ENCODE measurements around the gene MEN1. TPM values are rescaled to one million over a fixed set of nuclear protein-coding genes. Genes with fewer than 3 reads are reported as not detected.

Gene MEN1
- total and polyA plus RNA-seq, 8 donors = 26.9 to 46.5 (median 37.0) TPM

- peak in 1 of 4 donors; percentile 13 for DNase-seq
- intact Hi-C loops (cut with DNase I) = no loop called here
Measured at GRCh38 chr11:64786308-64786707, 24.0 kb downstream of the MEN1 start.

GRCh38 chr11:64784813-64785581 lies 25.4 kb downstream of the MEN1 start:
- H3K4me1 ChIP-seq = peaks cover 0 to 12% of the 10 kb centered on the region in 2 donors
- no peak for TF ChIP-seq CTCF (IDR thresholded peaks at IDR 0.05)
- DNase-seq (peak in 1 of 4 donors; percentile 3), ATAC-seq (peak; percentile 22)
- H3K4me3 ChIP-seq = no peak overlapping the region
- no peaks in the 10 kb centered on the region for H3K9me3 ChIP-seq
- H3K27ac ChIP-seq = no peak overlapping the region
- intact Hi-C loops (cut with DNase I) = no loop called here
- H3K27me3 ChIP-seq = no peaks in the 10 kb centered on the region
- H3K36me3 ChIP-seq = peaks cover 0 to 17% of the 10 kb centered on the region in 2 donors

More at GRCh38 chr11:64786308-64786707, 24.0 kb downstream of the MEN1 start:
- no peak for ATAC-seq
- H3K9me3 ChIP-seq = no peaks in the 10 kb centered on the region
- no peak overlapping the region for H3K27ac ChIP-seq
- H3K36me3 ChIP-seq = peaks cover 0 to 30% of the 10 kb centered on the region in 2 donors
- no peak for TF ChIP-seq CTCF (IDR thresholded peaks at IDR 0.05)
- no peaks in the 10 kb centered on the region for H3K27me3 ChIP-seq
- peaks cover 0 to 9% of the 10 kb centered on the region in 2 donors for H3K4me1 ChIP-seq
- no peak overlapping the region for H3K4me3 ChIP-seq

- ATAC-seq (peak; percentile 91), DNase-seq (peak; percentile 96 to 100 (median 99))
- Histone ChIP-seq H3K4me3 (peak within 1 kb of the TSS; percentile 71 to 84), H3K27ac (peak within 1 kb of the TSS; percentile 98 to 99), H3K4me1 (peaks cover 7 to 47% of the 10 kb centered on the region in 2 donors), H3K36me3 (peaks cover 0 to 33% of the 10 kb centered on the region in 2 donors), H3K9me3 (no peaks in the 10 kb centered on the region), H3K27me3 (no peaks in the 10 kb centered on the region)
- intact Hi-C loops (cut with DNase I) = no loop called here
- no peak for TF ChIP-seq CTCF (IDR thresholded peaks at IDR 0.05)
Measured at GRCh38 chr11:64778473-64779298, 31.7 kb downstream of the MEN1 start, which contains the start of gene SF1. TSS of gene SF1 (minus strand) at chr11:64778542. CDS start at chr11:64778392, 150 bp downstream.

GRCh38 chr11:64778223-64778472 lies 32.2 kb downstream of the MEN1 start:
- H3K9me3 ChIP-seq = no peaks in the 10 kb centered on the region
- intact Hi-C loops (cut with DNase I) = no loop called here
- DNase-seq (no peak), ATAC-seq (peak; percentile 0)
- peak overlapping the region; percentile 71 to 84 for H3K4me3 ChIP-seq
- no peak for TF ChIP-seq CTCF (IDR thresholded peaks at IDR 0.05)
- peaks cover 7 to 52% of the 10 kb centered on the region in 2 donors for H3K4me1 ChIP-seq
- H3K27me3 ChIP-seq = no peaks in the 10 kb centered on the region
- H3K27ac ChIP-seq = peak overlapping the region; percentile 98 to 99
- H3K36me3 ChIP-seq = peaks cover 0 to 38% of the 10 kb centered on the region in 2 donors
